DMS79 (cell line): ENCODE measurements around the gene DHRS1.

Source experiments
- DNase-seq: peaks from one replicate; lab custom pipeline; 2025; lab: John Stamatoyannopoulos, UW

Gene DHRS1

DNA sequence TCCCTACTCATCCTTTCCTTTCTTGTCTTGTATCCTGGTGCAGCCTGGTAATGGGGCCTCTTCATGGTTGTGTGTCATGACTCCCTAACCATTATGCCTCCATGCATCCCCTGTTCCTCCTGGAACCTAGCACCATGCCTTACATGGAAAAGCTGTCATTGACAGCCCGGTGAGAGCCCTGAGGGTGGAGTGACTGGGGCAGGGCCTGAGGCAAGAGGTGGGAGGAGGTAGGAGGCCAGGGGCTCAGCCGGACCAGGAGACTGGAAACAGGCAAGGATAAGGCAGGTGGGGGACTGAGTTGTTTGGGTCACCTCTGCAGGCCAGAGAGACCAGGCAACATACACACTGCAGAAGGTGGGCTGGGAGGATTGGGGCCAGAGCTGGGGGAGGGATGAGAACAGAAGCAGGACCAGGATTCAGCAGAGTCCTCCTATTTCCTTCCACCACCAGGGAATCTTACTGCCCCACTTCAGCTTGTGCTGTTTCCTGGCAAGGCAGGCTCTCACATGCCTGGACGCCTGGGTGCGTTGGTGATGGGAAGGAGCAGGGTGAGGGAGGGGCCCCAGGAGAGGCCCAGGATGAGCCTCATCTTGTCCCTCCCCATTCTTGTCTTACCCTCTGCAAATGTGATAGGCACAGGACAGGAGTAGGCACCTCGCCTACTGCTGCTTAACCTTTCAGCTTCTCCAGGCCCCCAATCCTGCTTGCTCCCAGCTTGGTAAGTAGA, 10.1 kb upstream of the DHRS1 start, which contains the start of gene LTB4R2:
Gene LTB4R2 (plus strand): TSS at position 603 of the 727 bp plus-strand sequence. CDS start 525 bp downstream, outside the sequence.
- peak; percentile 30 for DNase-seq

DNA sequence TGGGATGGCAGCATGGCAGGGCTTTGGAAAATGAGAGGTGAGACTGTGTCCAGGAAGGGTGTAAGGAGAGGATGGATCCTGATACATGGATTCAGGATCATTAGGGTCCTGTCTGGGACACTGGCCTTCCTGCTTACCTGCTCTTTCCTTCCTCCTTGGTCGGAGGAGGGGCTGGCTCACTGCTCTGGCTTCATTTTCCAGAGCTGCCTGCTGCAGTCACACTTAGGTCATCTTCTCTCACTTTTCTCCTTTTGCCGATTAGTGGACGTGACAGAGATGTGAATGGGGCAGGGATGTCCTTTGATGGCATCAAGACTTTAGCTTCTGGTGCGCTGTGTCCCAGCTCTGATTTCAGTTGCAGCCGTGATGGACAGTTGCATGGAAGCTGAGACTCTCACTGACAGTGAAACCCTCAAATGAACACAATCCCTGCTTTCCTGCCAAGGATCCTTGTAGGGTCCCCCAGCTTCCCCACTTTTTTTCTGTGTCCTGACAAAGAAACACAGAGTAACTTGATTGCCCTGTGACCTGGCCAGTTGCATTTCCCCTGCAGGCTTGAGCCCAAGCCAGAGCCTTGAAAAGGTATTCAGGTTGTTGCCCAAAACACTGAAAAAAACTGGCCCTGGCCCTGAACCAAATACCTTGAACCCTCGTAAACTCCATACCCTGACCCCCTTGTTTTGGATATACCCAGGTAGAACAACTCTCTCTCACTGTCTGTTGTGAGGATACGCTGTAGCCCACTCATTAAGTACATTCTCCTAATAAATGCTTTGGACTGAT, 9.0 kb upstream of the DHRS1 start:
- DNase-seq = no peak

DNA sequence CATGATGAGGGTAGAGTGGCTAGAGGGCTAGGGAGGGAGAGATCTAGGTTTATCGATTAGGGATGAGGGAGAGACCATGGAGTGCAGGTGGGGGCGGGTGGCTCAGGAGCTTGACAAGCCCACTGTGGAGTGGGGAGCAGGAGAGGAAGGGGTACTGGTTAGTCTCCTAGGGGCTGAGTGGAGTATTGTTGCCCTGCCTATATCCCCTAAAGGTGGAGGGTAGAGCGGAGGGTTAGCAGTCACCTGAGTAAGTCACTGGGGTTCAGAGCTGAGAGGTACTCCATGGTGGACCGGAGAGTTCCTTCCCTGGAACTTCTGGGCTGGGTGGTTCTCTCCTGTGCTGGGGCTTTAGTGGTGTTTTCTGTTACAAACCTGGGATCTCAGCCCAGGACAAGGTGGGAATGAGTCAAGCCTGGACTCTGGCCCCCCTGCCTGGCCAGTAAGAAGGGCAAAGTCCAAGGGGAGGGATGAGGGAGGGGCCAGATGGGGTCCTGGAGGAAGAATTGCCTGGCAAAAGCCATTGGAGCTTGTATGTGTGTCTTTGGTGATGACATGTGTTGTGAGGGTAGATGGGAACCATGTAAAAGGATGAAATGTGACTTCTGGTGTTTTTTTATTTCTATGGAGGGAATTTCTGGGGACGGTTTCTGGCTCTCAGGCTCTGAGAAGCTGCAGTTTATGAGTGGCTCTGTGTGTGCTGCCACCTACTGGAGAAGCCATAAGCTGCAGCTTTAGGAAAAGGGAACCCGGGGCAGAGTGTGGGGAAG, 8.2 kb upstream of the DHRS1 start, which contains the start of gene CIDEB:
Gene CIDEB (minus strand): TSS at position 403 of the 767 bp plus-strand sequence. CDS start 119 bp downstream, at position 284.
- DNase-seq = peak; percentile 11

DNA sequence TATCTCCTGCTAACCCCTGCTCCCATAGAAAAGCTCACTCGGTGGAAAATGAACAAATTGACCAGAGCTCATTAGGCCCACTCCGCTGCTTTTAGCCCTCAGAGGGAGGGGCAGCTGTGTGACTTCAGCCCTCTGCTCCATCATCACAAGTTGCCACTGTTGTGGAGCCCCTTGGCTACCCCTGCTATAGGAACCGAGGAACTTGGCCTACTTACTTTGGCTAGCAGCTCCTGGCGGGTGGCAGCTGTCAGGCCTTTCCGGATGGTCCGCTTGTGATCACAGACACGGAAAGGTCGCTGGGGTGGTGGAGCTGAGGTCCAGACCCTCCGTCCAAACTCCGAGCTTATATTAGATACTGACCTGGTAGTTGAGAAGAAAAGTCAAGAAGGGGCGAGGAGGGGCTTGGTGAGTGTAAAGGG, 7.6 kb upstream of the DHRS1 start:
- no peak for DNase-seq

DNA sequence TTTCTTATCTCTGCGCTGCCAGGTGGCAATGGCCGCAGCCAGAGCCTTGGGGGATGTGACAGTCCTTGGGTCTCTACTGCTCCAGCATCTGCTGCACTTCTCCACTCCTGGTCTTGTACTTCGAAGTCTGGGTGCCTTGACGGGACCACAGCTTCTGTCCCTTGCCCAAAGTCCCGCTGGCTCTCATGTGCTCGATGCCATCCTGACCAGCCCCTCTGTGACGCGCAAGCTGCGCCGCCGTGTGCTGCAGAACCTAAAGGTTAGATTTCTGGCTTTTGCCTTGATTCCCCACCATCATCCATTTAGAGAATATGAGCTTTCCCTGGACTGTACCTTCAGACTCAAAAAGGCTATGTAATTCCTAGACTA, 4.4 kb upstream of the DHRS1 start:
- DNase-seq = no peak

DNA sequence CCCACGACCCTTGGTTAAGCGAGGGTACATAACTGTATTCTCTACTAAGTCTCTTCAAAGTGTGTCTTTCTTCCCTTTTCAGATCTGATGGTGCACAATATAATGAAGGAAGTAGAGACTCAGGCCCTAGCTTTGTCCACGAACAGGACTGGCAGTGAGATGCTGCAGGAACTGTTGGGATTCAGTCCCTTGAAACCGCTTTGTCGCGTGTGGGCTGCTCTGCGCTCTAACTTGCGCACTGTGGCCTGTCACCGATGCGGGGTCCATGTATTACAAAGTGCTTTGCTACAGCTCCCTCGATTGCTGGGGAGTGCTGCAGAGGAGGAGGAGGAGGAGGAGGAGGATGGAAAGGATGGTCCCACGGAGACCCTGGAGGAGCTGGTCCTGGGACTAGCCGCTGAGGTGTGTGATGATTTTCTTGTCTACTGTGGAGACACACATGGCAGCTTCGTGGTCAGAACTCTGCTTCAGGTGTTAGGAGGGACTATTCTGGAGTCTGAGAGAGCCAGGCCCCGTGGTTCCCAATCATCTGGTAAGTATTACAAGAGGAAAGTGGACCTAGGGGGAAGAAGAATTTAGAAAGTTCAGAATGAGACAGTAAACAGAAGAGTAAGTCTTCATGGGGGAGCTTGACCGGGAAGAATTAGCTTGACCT, 873 bp upstream of the DHRS1 start:
- no peak for DNase-seq

DNA sequence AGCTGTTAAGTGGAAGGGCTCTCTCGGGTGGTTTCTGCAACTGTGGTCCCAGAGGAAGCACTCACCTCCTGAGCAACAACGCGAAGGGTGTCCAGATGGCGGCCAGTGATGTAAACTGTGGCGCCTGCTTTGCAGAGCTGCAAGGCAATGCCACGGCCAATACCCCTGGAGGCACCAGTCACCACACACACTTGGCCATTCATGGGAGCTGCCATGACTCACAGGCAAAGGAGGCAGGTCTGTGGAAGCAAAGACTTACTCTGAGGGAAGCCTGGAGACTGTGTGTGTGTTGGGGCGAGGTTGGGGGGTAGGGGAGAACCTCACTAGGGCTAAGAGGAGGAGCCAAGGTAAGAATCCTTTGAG, 707 bp downstream of the DHRS1 start:
- DNase-seq = no peak

DNA sequence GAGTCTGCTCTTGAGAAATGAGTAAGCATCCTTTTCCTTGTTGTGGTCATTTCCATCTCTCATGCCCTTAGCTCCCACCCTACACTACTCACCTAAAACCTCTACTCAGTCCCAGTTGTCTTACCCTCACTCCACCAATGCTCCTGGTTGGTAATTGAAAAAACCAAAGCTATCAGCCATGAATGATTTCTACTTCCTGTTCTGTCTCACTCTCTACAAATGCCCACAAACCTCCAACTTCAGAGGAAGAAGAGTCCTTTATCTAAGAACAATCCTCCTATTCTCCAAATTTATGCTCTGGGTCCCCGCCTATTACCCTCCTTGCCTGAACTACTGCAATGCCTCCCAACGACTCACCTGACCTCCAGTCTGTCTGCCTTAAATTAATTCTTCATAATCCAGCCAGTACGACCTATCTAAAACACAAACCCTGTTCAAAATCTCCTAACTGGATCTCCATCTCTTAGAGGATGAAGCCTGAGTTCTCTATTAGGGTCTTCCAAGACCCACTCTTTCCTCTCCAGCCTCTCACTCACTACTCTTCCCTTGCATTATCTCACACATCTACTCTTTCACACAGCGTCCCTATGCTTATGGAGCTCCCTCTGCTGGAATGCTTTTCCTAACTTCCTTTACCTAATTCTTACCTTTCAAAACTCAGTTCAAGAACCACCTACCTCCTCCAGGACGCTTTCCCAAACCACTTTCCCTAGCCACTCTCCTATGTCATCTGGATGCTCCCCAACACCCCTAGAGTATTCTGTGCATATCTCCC, 2.2 kb downstream of the DHRS1 start:
- no peak for DNase-seq

DNA sequence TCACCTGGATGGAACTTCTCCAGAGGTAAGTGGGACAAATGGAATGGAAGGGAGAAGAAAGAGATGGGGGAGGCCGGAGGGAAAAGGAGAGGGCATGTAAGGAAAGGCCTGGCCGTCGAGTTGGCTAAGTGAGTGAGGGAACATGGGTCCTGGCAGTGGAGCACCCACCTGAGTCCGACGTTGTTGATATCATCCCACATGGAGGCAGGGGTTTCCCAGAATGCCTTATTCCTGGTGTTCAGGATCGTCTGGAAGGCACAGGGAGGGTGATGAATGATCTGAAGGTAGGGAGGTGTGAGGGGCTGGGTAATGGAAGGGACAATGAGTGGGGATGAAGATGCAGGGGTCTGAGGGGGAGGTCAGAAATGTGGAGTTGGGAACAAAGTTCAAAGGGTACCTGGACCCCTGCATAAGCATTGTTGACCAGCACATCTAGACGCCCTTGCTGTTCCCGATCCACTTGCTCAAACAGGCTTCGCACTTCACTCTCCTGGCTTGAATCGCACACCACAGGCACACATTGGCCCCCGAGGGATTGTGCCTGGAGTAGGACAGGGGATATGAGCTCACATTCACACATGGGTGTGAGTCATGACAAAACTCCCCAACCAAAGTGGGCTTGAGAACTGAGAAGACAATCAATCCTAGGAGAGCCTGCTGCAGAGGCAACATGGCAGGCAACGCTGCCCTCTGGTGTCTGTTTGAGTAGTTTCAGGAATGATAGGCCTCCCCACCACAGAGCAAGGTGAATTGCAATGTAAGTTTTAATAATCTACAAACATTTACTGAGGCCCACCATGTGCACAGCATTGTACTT, 3.0 kb downstream of the DHRS1 start:
- DNase-seq = peak; percentile 55

DNA sequence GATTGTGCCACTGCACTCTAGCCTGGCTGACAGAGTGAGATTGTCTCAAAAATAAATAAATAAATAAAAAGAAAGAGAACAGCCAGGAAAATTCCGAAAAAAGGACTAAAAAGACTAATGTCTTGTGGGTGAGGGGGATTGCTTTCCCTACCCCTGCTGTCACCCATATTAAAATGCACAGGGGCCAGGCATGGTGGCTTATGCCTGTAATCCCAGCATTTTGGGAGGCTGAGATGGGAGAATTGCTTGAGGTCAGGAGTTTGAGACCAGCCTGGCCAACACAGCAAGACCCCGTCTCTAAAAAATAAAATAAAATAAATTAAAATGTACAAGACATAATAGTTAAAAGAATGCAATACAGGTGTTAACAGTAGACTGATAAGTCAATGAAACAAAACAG, 6.1 kb downstream of the DHRS1 start:
- no peak for DNase-seq

DNA sequence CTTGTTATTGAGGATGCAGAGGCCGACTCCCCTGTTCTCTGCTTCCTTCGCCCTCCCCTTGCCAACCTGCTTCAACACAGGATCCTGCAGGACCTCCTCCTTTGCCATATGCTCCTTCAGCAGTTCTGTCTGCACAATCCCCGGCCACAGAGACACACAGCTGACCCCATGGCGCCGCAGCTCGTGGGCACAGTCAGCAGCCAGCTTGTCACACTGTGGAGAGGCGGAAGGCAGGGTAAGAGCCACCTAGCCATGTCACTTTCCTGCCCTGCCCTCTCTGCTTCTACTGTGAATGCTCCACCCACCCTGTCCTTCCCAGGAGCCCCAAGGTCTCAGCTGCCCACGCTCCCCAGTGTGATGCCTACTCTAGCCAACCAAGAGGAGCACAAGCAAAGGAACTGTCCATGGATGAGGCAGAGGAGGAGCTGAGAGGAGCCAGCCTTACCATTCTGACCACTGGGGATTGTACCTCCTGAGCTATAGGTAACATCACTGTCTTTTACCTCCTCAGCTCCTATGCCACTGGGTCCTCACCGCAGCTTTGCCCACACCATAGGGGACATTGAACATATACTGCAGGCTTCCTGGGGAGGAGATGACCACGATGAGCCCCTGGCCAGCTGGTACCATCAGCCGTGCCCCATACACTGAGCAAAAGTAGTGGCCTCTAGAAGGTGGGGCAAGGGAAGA, 7.3 kb downstream of the DHRS1 start:
- no peak for DNase-seq

DNA sequence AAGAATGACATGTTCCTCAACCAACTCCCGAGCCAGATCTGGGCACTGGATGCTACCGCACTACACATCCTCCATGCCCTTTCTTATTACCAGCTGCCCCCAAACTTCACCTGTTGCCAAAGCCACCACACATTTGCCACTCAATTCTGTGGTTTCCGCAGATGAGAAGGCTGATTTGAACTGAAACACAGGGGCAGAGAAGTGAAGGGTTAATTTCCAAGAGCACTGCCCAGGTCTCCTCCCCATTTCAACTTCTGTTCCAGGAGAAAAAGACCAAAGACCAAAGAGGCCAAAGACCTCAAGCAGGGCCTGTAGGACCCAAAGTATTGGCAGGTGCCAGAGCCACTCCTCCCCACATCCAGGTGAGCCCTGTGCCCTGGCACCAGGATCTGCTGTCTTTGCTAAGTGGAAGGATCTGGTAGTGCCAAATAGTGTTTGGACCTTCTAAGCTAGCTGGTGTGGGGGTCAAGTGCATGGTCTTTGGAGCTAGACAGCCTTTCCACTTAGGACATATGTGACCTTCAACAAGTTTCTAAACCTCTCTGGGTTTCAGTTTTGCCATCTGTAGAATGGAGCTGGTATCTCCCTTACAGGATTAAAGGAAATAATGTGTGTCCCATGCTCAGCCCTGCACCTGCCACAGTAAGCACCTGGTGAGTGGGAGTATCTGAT, 8.0 kb downstream of the DHRS1 start:
- DNase-seq = no peak

DNA sequence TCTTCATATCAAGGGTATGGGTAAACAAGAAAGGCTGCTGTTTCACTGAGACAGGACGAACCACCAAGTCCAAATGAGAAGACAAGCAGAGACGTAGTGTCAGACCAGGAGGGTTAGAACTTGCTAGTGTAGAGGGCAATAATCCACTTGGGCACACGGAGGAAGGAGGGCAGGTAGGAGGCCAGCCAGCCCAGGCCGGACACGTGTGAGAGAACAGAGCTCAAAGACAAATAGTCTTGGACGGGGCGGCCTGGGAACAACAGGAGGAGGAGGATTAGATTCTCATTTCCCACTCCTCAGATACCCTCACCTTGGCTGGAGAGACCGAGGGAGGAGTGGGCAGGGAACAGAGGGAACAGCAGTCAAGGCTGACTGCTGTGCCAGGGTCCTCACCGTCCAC, 8.8 kb downstream of the DHRS1 start:
- no peak for DNase-seq

DNA sequence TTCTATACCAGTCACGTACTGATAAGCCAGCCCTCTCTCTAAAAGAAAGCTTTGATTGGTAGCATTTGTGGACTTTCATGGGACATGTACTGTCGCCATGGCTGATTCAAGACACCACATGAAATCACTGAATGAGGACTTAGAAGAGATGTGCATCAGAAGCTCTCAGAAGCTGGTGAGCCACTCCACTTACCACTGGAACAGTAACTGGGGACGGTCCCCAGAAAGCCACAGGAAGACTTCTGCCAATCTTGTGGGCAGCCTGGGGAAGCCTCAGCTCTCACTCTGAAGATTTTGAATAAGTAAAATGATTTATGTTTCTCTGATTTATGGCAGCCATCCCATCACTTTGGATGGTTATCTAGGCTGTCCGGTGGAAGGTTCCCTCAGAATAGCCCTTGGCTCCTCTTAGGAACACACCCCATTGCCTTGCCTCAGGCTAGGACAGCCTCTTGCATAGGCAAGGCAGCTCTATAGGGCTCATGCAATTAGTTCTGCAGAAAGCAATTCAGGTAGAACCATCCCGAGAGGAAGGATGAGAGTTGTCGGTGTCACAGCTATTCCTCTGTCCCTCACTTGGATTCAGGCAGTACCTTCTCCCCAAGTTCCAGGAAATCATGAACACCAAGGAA, 9.8 kb downstream of the DHRS1 start:
- DNase-seq = no peak

DNA sequence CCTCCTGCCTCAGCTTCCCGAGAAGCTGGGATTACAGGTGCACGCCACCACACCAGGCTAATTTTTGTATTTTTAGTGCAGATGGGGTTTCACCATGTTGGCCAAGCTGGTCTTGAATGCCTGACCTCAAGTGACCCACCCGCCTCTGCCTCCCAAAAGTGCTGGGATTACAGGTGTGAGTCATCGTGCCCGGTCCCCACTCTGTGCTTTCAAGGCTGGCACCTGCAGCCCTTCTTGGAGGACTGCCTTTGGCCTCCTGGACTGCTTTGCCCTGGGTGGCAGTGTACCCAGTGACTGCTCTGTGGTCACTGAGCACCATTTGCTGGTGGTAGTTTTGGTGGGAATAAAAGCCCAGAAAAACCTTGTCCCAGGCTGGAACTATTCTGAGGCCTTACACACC, 12.6 kb downstream of the DHRS1 start:
- DNase-seq = no peak

DNA sequence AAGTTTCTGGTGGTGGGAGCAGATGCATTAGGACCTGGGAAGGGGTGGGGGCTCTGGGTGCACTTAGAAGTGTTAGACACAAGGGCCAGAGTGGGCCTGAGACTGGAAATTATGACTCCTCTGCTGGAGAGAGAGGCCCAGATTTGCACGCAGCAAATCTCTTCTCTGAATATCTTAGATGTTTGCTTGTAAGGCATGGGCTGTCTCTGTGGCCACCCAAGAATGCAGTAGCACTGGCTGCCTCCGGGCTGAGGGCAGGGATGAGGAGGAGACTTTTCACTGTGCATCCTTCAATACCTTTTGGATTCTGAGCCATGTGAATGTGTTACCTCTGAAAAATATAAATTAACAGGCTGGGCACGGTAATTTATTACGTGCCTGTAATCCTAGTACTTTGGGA, 14.2 kb downstream of the DHRS1 start:
- no peak for DNase-seq

DNA sequence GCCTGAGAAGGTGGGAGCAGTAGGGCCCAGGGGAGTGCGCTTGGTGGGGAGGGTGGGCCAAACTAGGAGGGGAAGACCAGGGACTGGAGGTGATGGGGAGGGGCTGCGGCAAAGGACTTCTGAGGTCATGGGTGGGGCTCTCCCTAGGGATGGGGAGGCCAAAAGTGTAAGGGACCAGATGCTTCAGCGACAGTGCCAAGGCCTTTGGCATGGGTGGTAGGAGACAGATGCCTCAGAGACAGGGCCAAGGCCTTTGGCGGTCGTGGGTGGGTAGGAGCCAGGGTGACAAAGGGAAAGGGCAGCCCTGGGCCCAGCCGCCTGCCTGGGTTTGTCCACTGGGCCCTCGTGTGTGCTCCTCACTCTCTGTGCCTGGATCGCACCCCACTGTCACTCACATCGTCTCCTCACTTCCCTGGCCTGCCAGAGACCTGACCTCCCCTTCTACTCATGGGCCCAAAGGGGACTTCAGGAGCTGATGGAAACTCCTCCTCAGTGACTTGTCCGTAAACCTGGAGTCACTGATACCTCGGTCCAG, 15.0 kb downstream of the DHRS1 start:
- no peak for DNase-seq

DNA sequence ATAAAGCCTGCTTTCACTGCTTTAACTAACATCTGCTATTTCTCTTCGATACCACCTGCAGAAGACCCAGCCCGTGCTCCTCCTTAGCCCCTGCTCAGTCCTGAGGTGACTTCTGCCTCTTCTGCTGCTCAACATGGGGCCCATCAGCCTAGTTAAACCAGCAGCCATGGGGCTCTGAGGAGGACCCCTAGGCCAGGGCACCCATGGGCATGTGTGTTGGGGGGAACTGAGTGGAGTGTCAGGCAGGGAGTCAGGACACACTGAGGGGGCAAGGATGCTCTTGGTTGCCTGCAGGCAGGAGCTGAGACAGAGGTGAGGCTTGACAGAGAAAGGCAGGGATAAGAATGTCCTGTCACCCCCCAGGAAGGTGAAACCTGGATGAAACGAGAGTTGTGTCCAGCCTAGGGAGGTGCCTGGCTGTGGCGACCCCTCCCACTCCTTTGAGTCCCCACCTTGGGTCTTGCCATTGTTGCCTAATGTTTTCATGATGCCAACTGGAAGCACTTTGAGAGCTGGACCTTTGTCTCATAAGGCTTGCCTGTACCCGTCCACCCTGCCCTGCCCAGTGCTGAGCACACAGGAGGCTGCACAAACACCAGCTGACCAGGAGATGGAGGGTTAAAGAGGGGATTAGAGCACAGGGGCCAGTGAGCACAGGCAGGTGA, 15.7 kb downstream of the DHRS1 start:
- DNase-seq = no peak
